NCI-H748 treated with DMSO at 0.1 percent for 48 hours (cell line): Measurements from ENCODE around the gene ZRANB3.
"Not testable (repeated sequence)": the region's sequence is repeated elsewhere in the genome, so short reads cannot be mapped to it uniquely, and the experiment has no call there.

Source experiments
- DNase-seq: peaks from one replicate; lab custom pipeline; 2025; lab: John Stamatoyannopoulos, UW

Gene ZRANB3

GRCh38 chr2:135320465-135321355, 210.3 kb downstream of the ZRANB3 start:
- no peak for DNase-seq

GRCh38 chr2:135318808-135319207, 212.2 kb downstream of the ZRANB3 start:
- DNase-seq: no peak

GRCh38 chr2:135317375-135317774, 213.6 kb downstream of the ZRANB3 start:
- no peak for DNase-seq

GRCh38 chr2:135311962-135312361, 219.1 kb downstream of the ZRANB3 start:
- DNase-seq: no peak

- no peak for DNase-seq
These were observed 219.8 kb downstream of the ZRANB3 start for GRCh38 chr2:135311268-135311667.

- DNase-seq: no peak
These were observed 226.3 kb downstream of the ZRANB3 start for GRCh38 chr2:135304694-135305093.

- DNase-seq: no peak
These were observed 231.3 kb downstream of the ZRANB3 start for GRCh38 chr2:135299658-135300244.

GRCh38 chr2:135299165-135299564, 231.9 kb downstream of the ZRANB3 start:
- DNase-seq: no peak

GRCh38 chr2:135287121-135287520, 243.9 kb downstream of the ZRANB3 start:
- not testable (repeated sequence) for DNase-seq

- DNase-seq: no peak
These were observed 245.6 kb downstream of the ZRANB3 start for GRCh38 chr2:135285391-135285790.

GRCh38 chr2:135281379-135281778, 249.6 kb downstream of the ZRANB3 start:
- no peak for DNase-seq

- DNase-seq: no peak
These were observed 251.8 kb downstream of the ZRANB3 start for GRCh38 chr2:135279209-135279608.

GRCh38 chr2:135276525-135276924, 254.5 kb downstream of the ZRANB3 start:
- DNase-seq: no peak

- no peak for DNase-seq
These were observed 260.0 kb downstream of the ZRANB3 start for GRCh38 chr2:135271006-135271405.

GRCh38 chr2:135265960-135266490, 265.0 kb downstream of the ZRANB3 start:
- DNase-seq: no peak

GRCh38 chr2:135259123-135259522, 271.9 kb downstream of the ZRANB3 start:
- no peak for DNase-seq

- DNase-seq: no peak
These were observed 272.8 kb downstream of the ZRANB3 start for GRCh38 chr2:135258193-135258592.

GRCh38 chr2:135257383-135258090, 273.5 kb downstream of the ZRANB3 start:
- DNase-seq: no peak

- no peak for DNase-seq
These were observed 274.3 kb downstream of the ZRANB3 start for GRCh38 chr2:135256531-135257260.

GRCh38 chr2:135255208-135255607, 275.8 kb downstream of the ZRANB3 start:
- DNase-seq: no peak

GRCh38 chr2:135252805-135253458, 278.1 kb downstream of the ZRANB3 start:
- no peak for DNase-seq
